ENCODE measurements around the gene MID1IP1. TPM values are rescaled to one million over a fixed set of nuclear protein-coding genes. Genes with fewer than 3 reads are reported as not detected.

Gene MID1IP1
- total RNA-seq, 1 donor from 2014 or later = 29.7 TPM

DNA sequence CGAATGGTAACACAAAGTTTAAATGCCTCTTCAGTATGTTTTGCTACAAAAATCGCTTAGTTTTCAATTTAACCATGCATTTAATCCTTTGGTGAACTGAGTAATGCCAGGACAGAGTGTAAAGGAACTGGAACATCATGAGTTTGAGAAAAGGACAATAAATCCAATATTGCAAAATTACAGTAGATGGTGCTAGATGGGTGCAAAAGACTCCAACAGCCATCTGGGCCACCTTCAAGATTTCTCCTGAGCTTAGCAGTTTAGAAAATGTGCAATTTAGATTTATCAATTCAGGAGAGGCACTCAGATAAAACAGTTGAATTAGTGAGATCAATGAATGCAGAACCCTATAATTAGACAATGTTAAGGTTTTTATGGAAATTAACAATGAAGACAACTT is 33.2 kb upstream of the MID1IP1 start:
- DNase-seq (ENCODE audit: low spot score, unreplicated experiment) = no peak
- peaks cover 12% of the 10 kb centered on the region for H3K9me3 Mint-ChIP-seq (ENCODE audit: low read depth)
- H3K27me3 Mint-ChIP-seq = no peaks in the 10 kb centered on the region
- peaks cover 4% of the 10 kb centered on the region for H3K4me1 Mint-ChIP-seq (ENCODE audit: low read depth)
- no peaks in the 10 kb centered on the region for H3K36me3 Mint-ChIP-seq (ENCODE audit: insufficient read depth)
- no peak overlapping the region for H3K4me3 Mint-ChIP-seq (ENCODE audit: low read depth)
- H3K27ac Mint-ChIP-seq = no peak overlapping the region
- TF ChIP-seq, protein P1, sequence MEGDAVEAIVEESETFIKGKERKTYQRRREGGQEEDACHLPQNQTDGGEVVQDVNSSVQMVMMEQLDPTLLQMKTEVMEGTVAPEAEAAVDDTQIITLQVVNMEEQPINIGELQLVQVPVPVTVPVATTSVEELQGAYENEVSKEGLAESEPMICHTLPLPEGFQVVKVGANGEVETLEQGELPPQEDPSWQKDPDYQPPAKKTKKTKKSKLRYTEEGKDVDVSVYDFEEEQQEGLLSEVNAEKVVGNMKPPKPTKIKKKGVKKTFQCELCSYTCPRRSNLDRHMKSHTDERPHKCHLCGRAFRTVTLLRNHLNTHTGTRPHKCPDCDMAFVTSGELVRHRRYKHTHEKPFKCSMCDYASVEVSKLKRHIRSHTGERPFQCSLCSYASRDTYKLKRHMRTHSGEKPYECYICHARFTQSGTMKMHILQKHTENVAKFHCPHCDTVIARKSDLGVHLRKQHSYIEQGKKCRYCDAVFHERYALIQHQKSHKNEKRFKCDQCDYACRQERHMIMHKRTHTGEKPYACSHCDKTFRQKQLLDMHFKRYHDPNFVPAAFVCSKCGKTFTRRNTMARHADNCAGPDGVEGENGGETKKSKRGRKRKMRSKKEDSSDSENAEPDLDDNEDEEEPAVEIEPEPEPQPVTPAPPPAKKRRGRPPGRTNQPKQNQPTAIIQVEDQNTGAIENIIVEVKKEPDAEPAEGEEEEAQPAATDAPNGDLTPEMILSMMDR (IDR thresholded peaks at IDR 0.05; ENCODE audit: unreplicated experiment) = no peak

DNA sequence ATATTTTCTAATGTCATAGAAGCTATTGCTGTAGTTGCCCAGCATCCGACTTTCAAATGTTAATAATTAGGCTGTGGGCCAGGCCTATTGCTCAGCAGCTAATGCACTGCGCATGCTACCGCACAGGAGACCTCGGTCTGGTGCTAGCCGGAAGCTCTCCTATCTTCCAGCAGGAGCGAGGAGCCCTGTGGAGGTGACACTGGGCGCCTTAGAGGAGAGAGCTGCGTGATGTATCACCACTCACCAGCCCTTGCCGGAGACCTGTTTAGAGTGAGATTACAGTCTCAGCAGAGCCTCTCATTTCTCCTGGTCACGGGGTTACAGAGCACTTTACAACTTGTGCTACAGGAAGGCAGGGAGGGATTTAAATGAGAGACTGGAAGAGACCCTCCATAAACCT is 31.1 kb upstream of the MID1IP1 start:
- TF ChIP-seq, protein P1 (IDR thresholded peaks at IDR 0.05; ENCODE audit: unreplicated experiment) = no peak

DNA sequence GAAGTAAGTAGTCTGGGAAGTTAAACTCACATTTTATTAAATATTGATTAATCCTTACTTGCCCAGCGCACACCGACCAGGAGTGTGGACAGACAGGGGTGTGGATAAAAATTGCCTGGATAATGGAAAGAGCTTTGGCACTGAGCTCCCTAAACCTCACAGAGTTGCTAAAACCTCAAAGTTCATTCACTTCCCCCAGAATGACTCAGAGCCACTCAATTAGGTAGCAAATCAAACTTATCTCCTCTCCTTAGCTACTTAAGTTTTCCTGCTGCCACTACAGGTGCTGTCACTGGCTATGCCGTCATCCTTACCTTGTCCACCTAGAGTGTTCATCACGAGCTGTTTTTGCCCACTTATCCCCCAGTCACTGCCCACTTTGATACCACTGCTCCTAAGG is 27.0 kb upstream of the MID1IP1 start:
- Mint-ChIP-seq H3K27me3 (no peaks in the 10 kb centered on the region), H3K4me3 (ENCODE audit: low read depth) (no peak overlapping the region), H3K9me3 (ENCODE audit: low read depth) (peaks cover 26% of the 10 kb centered on the region), H3K36me3 (ENCODE audit: insufficient read depth) (no peaks in the 10 kb centered on the region), H3K27ac (no peak overlapping the region), H3K4me1 (ENCODE audit: low read depth) (no peaks in the 10 kb centered on the region)
- DNase-seq (ENCODE audit: low spot score, unreplicated experiment) = no peak
- TF ChIP-seq, protein P1 (IDR thresholded peaks at IDR 0.05; ENCODE audit: unreplicated experiment) = no peak

More for the DNA sequence above, 31.1 kb upstream of the MID1IP1 start:
- Mint-ChIP-seq H3K27ac (peak overlapping the region; percentile 78), H3K4me3 (ENCODE audit: low read depth) (no peak overlapping the region), H3K9me3 (ENCODE audit: low read depth) (peaks cover 16% of the 10 kb centered on the region), H3K36me3 (ENCODE audit: insufficient read depth) (no peaks in the 10 kb centered on the region), H3K27me3 (no peaks in the 10 kb centered on the region), H3K4me1 (ENCODE audit: low read depth) (peaks cover 4% of the 10 kb centered on the region)
- no peak for DNase-seq (ENCODE audit: low spot score, unreplicated experiment)

DNA sequence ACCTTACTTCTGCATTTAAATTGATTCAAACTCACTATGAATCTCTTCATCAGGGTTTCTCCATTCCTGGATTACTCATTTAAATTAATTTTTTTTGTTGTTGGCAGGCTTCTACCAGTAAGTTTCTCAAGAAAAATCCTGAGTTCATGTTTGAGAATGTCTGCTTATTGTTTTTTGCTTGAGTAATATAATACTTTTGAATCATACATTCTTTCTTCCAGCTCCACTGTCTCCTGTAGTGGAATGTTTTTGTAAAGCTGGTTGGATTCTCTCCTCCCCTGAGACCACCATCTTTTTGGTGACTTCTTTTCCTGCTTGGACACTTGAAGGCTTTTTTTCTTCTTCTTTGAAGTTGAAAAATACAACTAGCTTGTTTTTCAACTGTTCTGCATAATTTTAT is 4.3 kb upstream of the MID1IP1 start:
- Mint-ChIP-seq H3K27me3 (no peaks in the 10 kb centered on the region), H3K27ac (no peak overlapping the region), H3K4me3 (ENCODE audit: low read depth) (no peak overlapping the region), H3K36me3 (ENCODE audit: insufficient read depth) (no peaks in the 10 kb centered on the region), H3K4me1 (ENCODE audit: low read depth) (peaks cover 2% of the 10 kb centered on the region), H3K9me3 (ENCODE audit: low read depth) (peaks cover 7% of the 10 kb centered on the region)
- TF ChIP-seq, protein P1 (IDR thresholded peaks at IDR 0.05; ENCODE audit: unreplicated experiment) = no peak
- DNase-seq (ENCODE audit: low spot score, unreplicated experiment) = no peak

DNA sequence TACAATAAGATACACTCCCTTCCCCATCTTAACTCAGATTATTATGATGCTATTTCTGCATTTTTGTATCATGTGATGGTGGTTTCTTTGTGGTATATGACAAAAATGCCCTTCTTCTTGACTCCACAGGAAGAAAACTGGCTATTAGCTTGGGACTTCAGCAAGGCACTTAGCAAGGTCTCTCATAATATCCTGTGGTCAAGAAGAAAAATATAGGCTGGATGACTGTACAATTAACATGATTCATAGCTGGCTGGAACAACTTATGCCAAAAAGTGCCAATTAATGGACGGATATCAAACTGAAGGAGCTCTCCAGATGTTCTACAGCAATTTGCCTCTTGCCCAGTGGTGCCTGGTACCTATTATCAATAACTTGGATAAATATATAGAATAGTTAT is 2.3 kb upstream of the MID1IP1 start:
- Mint-ChIP-seq H3K36me3 (ENCODE audit: insufficient read depth) (no peaks in the 10 kb centered on the region), H3K27me3 (no peaks in the 10 kb centered on the region), H3K27ac (no peak overlapping the region), H3K4me3 (ENCODE audit: low read depth) (no peak overlapping the region), H3K9me3 (ENCODE audit: low read depth) (peaks cover 10% of the 10 kb centered on the region), H3K4me1 (ENCODE audit: low read depth) (peaks cover 11% of the 10 kb centered on the region)
- TF ChIP-seq, protein P1 (IDR thresholded peaks at IDR 0.05; ENCODE audit: unreplicated experiment) = no peak
- DNase-seq (ENCODE audit: low spot score, unreplicated experiment) = no peak

All from progenitor cell of endocrine pancreas (in vitro differentiated cells).